ENCODE results near the gene NFATC2IP. TPM values are rescaled to one million over a fixed set of nuclear protein-coding genes. Genes with fewer than 3 reads are reported as not detected.

Gene NFATC2IP
- total RNA-seq, 2 experiments from 2014 or later: 47.4 to 51.0 TPM

DNA sequence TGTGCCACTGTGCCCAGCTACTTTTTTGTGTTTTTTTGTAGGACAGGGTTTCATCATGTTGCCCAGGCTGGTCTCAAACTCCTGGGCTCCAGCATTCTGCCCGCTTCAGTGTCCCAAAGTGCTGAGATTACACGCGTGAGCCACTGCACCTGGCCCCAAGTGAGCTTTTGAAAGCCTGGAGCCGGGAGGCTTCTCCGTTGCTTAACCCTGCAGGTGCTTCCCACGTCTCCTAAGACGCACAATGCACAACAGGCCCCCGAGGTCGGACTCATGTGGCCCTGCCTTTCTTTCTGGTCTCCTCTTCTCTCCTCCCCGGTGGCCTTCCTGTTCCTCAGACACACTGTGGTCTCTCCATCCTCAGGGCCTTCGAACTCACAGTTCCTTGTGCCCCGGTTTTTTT is 38.2 kb upstream of the NFATC2IP start:
- Mint-ChIP-seq H3K4me1 (ENCODE audit: low read depth) (no peaks in the 10 kb centered on the region), H3K27me3 (no peaks in the 10 kb centered on the region), H3K27ac (no peak overlapping the region), H3K4me3 (no peak overlapping the region), H3K9me3 (no peaks in the 10 kb centered on the region), H3K36me3 (ENCODE audit: low read depth) (peaks cover 36% of the 10 kb centered on the region)
- intact Hi-C loops (cut with DNase I, micrococcal nuclease): no loop called here
- no peak overlapping the region for H3K4me3 ChIP-seq (ENCODE audit: low read length)
- no peaks in the 10 kb centered on the region for H3K4me1 ChIP-seq (ENCODE audit: insufficient read depth, low read length)
- peaks cover 39% of the 10 kb centered on the region for H3K36me3 ChIP-seq (ENCODE audit: insufficient read depth, low read length)
- H3K27ac ChIP-seq (ENCODE audit: low read depth in 1 of 2, low read length in 2 of 2): no peak overlapping the region
- ChIA-PET CTCF (no interaction called here), POLR2A (no interaction called here)
- DNase-seq: no peak
- TF ChIP-seq, protein P1, sequence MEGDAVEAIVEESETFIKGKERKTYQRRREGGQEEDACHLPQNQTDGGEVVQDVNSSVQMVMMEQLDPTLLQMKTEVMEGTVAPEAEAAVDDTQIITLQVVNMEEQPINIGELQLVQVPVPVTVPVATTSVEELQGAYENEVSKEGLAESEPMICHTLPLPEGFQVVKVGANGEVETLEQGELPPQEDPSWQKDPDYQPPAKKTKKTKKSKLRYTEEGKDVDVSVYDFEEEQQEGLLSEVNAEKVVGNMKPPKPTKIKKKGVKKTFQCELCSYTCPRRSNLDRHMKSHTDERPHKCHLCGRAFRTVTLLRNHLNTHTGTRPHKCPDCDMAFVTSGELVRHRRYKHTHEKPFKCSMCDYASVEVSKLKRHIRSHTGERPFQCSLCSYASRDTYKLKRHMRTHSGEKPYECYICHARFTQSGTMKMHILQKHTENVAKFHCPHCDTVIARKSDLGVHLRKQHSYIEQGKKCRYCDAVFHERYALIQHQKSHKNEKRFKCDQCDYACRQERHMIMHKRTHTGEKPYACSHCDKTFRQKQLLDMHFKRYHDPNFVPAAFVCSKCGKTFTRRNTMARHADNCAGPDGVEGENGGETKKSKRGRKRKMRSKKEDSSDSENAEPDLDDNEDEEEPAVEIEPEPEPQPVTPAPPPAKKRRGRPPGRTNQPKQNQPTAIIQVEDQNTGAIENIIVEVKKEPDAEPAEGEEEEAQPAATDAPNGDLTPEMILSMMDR (IDR thresholded peaks at IDR 0.05): no peak
- H3K27me3 ChIP-seq (ENCODE audit: control insufficient read depth in 1 of 2, insufficient read depth in 2 of 2, low read length in 2 of 2): no peaks in the 10 kb centered on the region
- no peak for ATAC-seq (ENCODE audit: poor library complexity)
- no peaks in the 10 kb centered on the region for H3K9me3 ChIP-seq (ENCODE audit: control insufficient read depth in 1 of 2, insufficient read depth in 1 of 2, low read length in 2 of 2)

DNA sequence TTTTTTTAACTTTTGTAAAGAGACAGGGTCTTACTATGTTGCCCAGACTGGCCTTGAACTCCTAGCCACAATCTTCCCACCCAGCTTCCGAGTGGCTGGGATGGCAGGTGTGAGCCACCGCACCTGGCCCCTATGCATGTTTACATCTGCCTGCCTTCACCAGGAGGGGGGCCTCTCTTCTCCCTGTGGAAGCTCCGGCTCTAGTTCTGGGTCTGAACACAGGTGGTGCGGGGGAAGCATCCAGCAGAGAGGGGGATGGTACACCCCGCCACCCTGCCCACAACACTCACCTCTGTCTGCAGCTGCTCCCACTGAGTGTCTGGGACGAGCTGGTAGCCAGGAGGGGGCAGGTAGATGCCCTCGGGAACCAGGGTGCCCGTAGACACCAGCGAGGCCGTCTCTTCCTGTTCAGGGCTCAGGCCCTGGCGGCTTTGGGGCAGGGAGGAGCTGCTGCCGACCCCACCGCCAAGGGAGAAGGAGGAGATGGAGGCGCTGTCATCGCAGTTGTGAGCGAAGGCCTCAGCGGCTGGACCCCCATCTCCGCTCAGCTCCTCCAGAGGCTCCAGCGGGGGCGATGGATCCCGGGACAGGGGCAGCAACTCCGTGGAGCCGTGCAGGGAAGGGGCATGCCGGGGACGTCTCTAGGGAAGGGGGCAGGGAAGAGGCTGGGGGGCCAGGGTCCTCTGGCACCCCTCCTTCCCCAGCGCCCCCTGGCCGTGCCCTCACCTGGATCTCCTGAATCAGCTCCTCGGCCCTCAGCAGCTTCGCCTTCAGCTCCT is 36.6 kb upstream of the NFATC2IP start:
- POLR2A ChIA-PET: no interaction called here
- Mint-ChIP-seq H3K36me3 (ENCODE audit: low read depth) (peaks cover 43% of the 10 kb centered on the region), H3K4me3 (no peak overlapping the region), H3K27ac (no peak overlapping the region), H3K27me3 (no peaks in the 10 kb centered on the region), H3K4me1 (ENCODE audit: low read depth) (no peaks in the 10 kb centered on the region), H3K9me3 (no peaks in the 10 kb centered on the region)
- ATAC-seq (ENCODE audit: poor library complexity) (no peak), DNase-seq (no peak)
- Histone ChIP-seq H3K9me3 (ENCODE audit: control insufficient read depth in 1 of 2, insufficient read depth in 1 of 2, low read length in 2 of 2) (no peaks in the 10 kb centered on the region), H3K36me3 (ENCODE audit: insufficient read depth, low read length) (peaks cover 41% of the 10 kb centered on the region), H3K27me3 (ENCODE audit: control insufficient read depth in 1 of 2, insufficient read depth in 2 of 2, low read length in 2 of 2) (no peaks in the 10 kb centered on the region), H3K4me3 (ENCODE audit: low read length) (no peak overlapping the region), H3K4me1 (ENCODE audit: insufficient read depth, low read length) (no peaks in the 10 kb centered on the region), H3K27ac (ENCODE audit: low read depth in 1 of 2, low read length in 2 of 2) (no peak overlapping the region)
- intact Hi-C loops (cut with DNase I, micrococcal nuclease): no loop called here
- TF ChIP-seq, protein P1 (IDR thresholded peaks at IDR 0.05): no peak
- CTCF ChIA-PET: no interaction called here

DNA sequence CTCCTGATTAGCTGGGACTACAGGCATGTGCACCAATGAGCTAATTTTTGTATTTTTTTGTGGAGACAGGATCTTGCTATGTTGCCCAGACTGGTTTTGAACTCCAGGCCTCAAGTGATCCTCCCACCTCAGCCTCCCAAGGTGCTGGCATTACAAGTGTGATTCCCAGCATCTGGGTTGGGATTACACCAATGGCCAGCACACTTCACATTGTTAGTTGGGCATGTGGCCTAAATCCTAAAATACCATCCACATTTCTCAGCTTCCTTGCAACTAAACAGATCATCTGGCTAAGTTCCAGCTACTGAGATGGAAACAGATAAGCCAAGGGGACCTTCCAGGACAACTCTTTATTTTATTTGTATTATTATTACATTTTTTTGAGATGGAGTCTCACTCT is 35.6 kb upstream of the NFATC2IP start:
- no peaks in the 10 kb centered on the region for H3K9me3 Mint-ChIP-seq
- Histone ChIP-seq H3K4me1 (ENCODE audit: insufficient read depth, low read length) (no peaks in the 10 kb centered on the region), H3K4me3 (ENCODE audit: low read length) (no peak overlapping the region), H3K9me3 (ENCODE audit: control insufficient read depth in 1 of 2, insufficient read depth in 1 of 2, low read length in 2 of 2) (no peaks in the 10 kb centered on the region), H3K27me3 (ENCODE audit: control insufficient read depth in 1 of 2, insufficient read depth in 2 of 2, low read length in 2 of 2) (no peaks in the 10 kb centered on the region), H3K36me3 (ENCODE audit: insufficient read depth, low read length) (peaks cover 49% of the 10 kb centered on the region), H3K27ac (ENCODE audit: low read depth in 1 of 2, low read length in 2 of 2) (no peak overlapping the region)
- ATAC-seq (ENCODE audit: poor library complexity) (no peak), DNase-seq (no peak)
- ChIA-PET CTCF (no interaction called here), POLR2A (no interaction called here)
- intact Hi-C loops (cut with DNase I, micrococcal nuclease): no loop called here
- H3K4me3 Mint-ChIP-seq: no peak overlapping the region
- H3K36me3 Mint-ChIP-seq (ENCODE audit: low read depth): peaks cover 48% of the 10 kb centered on the region
- H3K27ac Mint-ChIP-seq: no peak overlapping the region
- H3K4me1 Mint-ChIP-seq (ENCODE audit: low read depth): no peaks in the 10 kb centered on the region
- no peaks in the 10 kb centered on the region for H3K27me3 Mint-ChIP-seq
- TF ChIP-seq, protein P1 (IDR thresholded peaks at IDR 0.05): no peak

Data from CD4-positive, alpha-beta T cell (primary cell).